ENCODE measurements around the gene UBTD2.

DNA sequence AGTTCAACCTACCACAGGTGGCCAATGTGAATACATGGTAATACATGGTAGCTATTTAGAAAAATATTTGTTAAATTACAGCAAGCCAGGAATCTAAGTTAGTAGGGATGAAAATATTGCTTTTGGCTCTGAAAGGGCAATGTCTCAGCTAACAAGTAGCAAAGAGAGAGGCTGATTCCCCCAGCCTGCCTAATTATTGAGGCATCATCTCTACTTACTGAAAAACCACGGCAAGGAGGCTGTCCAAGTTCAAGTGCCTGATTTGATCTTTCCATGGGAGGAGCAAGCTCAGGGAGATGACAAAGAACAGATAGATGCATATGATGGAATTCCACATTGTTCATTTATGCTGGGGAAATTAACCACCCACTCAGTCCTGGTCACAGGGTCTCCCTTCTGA, 28.7 kb upstream of the UBTD2 start:
- TF ChIP-seq POLR2A (IDR thresholded peaks at IDR 0.05), result no peak
- TF ChIP-seq, protein P1, sequence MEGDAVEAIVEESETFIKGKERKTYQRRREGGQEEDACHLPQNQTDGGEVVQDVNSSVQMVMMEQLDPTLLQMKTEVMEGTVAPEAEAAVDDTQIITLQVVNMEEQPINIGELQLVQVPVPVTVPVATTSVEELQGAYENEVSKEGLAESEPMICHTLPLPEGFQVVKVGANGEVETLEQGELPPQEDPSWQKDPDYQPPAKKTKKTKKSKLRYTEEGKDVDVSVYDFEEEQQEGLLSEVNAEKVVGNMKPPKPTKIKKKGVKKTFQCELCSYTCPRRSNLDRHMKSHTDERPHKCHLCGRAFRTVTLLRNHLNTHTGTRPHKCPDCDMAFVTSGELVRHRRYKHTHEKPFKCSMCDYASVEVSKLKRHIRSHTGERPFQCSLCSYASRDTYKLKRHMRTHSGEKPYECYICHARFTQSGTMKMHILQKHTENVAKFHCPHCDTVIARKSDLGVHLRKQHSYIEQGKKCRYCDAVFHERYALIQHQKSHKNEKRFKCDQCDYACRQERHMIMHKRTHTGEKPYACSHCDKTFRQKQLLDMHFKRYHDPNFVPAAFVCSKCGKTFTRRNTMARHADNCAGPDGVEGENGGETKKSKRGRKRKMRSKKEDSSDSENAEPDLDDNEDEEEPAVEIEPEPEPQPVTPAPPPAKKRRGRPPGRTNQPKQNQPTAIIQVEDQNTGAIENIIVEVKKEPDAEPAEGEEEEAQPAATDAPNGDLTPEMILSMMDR (IDR thresholded peaks at IDR 0.05), result no peak

Data from heart left ventricle (tissue), 13 donors.